Mesodermal cell (in vitro differentiated cells): ENCODE results near the gene GRM1.

Experiments used
- H3K27ac ChIP-seq: 2 replicates; pipeline ENCODE4 v1.7.0; 2013; ENCODE audit warnings: mild to moderate bottlenecking, low read depth, low read length, moderate library complexity; ENCODE audit not compliant: severe bottlenecking
- H3K36me3 ChIP-seq: 2 replicates; pipeline ENCODE4 v1.7.1; 2013; ENCODE audit warnings: mild to moderate bottlenecking, low read length, moderate library complexity; ENCODE audit not compliant: control insufficient read depth, insufficient read depth
- H3K4me1 ChIP-seq: one replicate; pipeline ENCODE4 v1.7.1; 2013; ENCODE audit warnings: mild to moderate bottlenecking, low read length; ENCODE audit not compliant: insufficient read depth, control insufficient read depth, poor library complexity, severe bottlenecking
- H3K4me3 ChIP-seq: 2 replicates; pipeline ENCODE4 v1.7.0; 2013; ENCODE audit warnings: low read length, control low read depth, mild to moderate bottlenecking; ENCODE audit not compliant: insufficient read depth, poor library complexity, severe bottlenecking; ENCODE audit errors: extremely low read depth
- H3K9me3 ChIP-seq: 2 replicates; pipeline ENCODE4 v1.7.1; 2013; ENCODE audit warnings: mild to moderate bottlenecking, low read length, moderate library complexity; ENCODE audit not compliant: control insufficient read depth
- WGBS, 2 experiments: methylation state at CpG; one replicate each; pipeline ENCODE4 v1.1.5; 2013; ENCODE audit warnings: missing lambda C conversion rate in 2 of 2; ENCODE audit not compliant: insufficient coverage in 2 of 2; 5-methylcytosine and 5-hydroxymethylcytosine counted together

The GRM1 gene

GRCh38 chr6:146289816-146290588 lies 261.1 kb downstream of the GRM1 start:
- Histone ChIP-seq H3K4me1 (no peaks in the 10 kb centered on the region), H3K9me3 (no peaks in the 10 kb centered on the region), H3K36me3 (no peaks in the 10 kb centered on the region), H3K27ac (no peak overlapping the region), H3K4me3 (no peak overlapping the region)
- 88 to 97% methylated on average over 4 of the region's 5 CpGs for WGBS, 2 experiments

- Histone ChIP-seq H3K27ac (no peak overlapping the region), H3K4me3 (no peak overlapping the region), H3K4me1 (no peaks in the 10 kb centered on the region), H3K36me3 (no peaks in the 10 kb centered on the region), H3K9me3 (no peaks in the 10 kb centered on the region)
- 100% methylated on average over 1 of the region's 2 CpGs; no CpG with 5 or more reads in 1 of the 2 experiments for WGBS, 2 experiments
These were observed 261.7 kb downstream of the GRM1 start for GRCh38 chr6:146290589-146290901.

- Histone ChIP-seq H3K27ac (no peak overlapping the region), H3K36me3 (no peaks in the 10 kb centered on the region), H3K4me3 (no peak overlapping the region), H3K9me3 (no peaks in the 10 kb centered on the region), H3K4me1 (no peaks in the 10 kb centered on the region)
- WGBS, 2 experiments = no CpG with 5 or more reads among the region's 1 CpG
These were observed 263.6 kb downstream of the GRM1 start for GRCh38 chr6:146292506-146292905.

GRCh38 chr6:146295695-146296094 lies 266.8 kb downstream of the GRM1 start:
- no peaks in the 10 kb centered on the region for H3K9me3 ChIP-seq
- H3K27ac ChIP-seq = no peak overlapping the region
- no peak overlapping the region for H3K4me3 ChIP-seq
- WGBS, 2 experiments = 83 to 100% methylated on average over 1 of the region's 4 CpGs
- no peaks in the 10 kb centered on the region for H3K4me1 ChIP-seq
- no peaks in the 10 kb centered on the region for H3K36me3 ChIP-seq

GRCh38 chr6:146297815-146298214 lies 269.0 kb downstream of the GRM1 start:
- Histone ChIP-seq H3K9me3 (no peaks in the 10 kb centered on the region), H3K4me3 (no peak overlapping the region), H3K4me1 (no peaks in the 10 kb centered on the region), H3K27ac (no peak overlapping the region), H3K36me3 (no peaks in the 10 kb centered on the region)

- H3K4me3 ChIP-seq = no peak overlapping the region
- WGBS, 2 experiments = 100% methylated on average over 1 of the region's 3 CpGs
- no peaks in the 10 kb centered on the region for H3K4me1 ChIP-seq
These were observed 271.7 kb downstream of the GRM1 start for GRCh38 chr6:146300521-146300920.

GRCh38 chr6:146301764-146302163 lies 272.9 kb downstream of the GRM1 start:
- Histone ChIP-seq H3K36me3 (no peaks in the 10 kb centered on the region), H3K4me1 (no peaks in the 10 kb centered on the region), H3K27ac (no peak overlapping the region), H3K4me3 (no peak overlapping the region), H3K9me3 (no peaks in the 10 kb centered on the region)
- WGBS, 2 experiments = 89 to 100% methylated on average over 1 to 2 of the region's 3 CpGs

More at GRCh38 chr6:146300521-146300920, 271.7 kb downstream of the GRM1 start:
- no peaks in the 10 kb centered on the region for H3K36me3 ChIP-seq
- no peak overlapping the region for H3K27ac ChIP-seq
- no peaks in the 10 kb centered on the region for H3K9me3 ChIP-seq

- no peaks in the 10 kb centered on the region for H3K9me3 ChIP-seq
These were observed 274.1 kb downstream of the GRM1 start for GRCh38 chr6:146302994-146303393.

GRCh38 chr6:146304181-146304580 lies 275.3 kb downstream of the GRM1 start:
- Histone ChIP-seq H3K36me3 (no peaks in the 10 kb centered on the region), H3K27ac (no peak overlapping the region), H3K9me3 (no peaks in the 10 kb centered on the region), H3K4me1 (no peaks in the 10 kb centered on the region), H3K4me3 (no peak overlapping the region)
- no CpG with 5 or more reads among the region's 3 CpGs for WGBS, 2 experiments

More at GRCh38 chr6:146302994-146303393, 274.1 kb downstream of the GRM1 start:
- H3K27ac ChIP-seq = no peak overlapping the region
- no peaks in the 10 kb centered on the region for H3K36me3 ChIP-seq
- H3K4me1 ChIP-seq = no peaks in the 10 kb centered on the region
- H3K4me3 ChIP-seq = no peak overlapping the region

- H3K9me3 ChIP-seq = no peaks in the 10 kb centered on the region
- H3K27ac ChIP-seq = no peak overlapping the region
- no peaks in the 10 kb centered on the region for H3K4me1 ChIP-seq
- no peaks in the 10 kb centered on the region for H3K36me3 ChIP-seq
- 57% methylated on average over 1 of the region's 1 CpG; no CpG with 5 or more reads in 1 of the 2 experiments for WGBS, 2 experiments
- no peak overlapping the region for H3K4me3 ChIP-seq
These were observed 276.2 kb downstream of the GRM1 start for GRCh38 chr6:146305092-146305491.

- Histone ChIP-seq H3K27ac (no peak overlapping the region), H3K4me1 (no peaks in the 10 kb centered on the region), H3K36me3 (no peaks in the 10 kb centered on the region), H3K9me3 (no peaks in the 10 kb centered on the region), H3K4me3 (no peak overlapping the region)
- WGBS, 2 experiments = no CpG with 5 or more reads among the region's 3 CpGs
These were observed 277.1 kb downstream of the GRM1 start for GRCh38 chr6:146305951-146306350.
